ENCODE results near the gene MAST4. TPM values are rescaled to one million over a fixed set of nuclear protein-coding genes. Genes with fewer than 3 reads are reported as not detected.

MAST4 gene
- total and polyA plus RNA-seq, 2 of the 8 experiments (the other 6 are each of a cell fraction or from before 2014, with no cell fraction given), result 1.5 to 2.6 TPM

DNA sequence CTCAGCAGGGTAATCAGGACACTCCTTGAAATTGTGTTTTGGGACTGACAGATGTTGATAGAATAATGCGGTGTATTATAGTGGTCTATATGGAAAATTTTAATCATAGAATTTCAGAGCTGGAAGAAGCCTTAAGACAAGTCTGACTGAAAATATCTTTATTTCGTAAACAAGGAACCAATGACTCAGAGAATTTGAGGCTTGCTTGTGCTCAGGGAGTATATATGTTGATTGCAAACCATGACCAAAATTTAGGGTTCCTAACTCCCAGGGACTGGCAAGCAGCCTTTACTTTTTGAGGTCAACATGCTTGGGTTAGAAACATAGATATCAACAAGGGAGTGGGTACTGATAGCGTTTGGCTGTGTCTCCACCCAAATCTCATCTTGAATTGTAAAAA lies 313.2 kb downstream of the MAST4 start:
- Histone ChIP-seq H3K9me3 (ENCODE audit: insufficient read depth in 2 of 2, low read depth in 1 of 2, low read length in 1 of 2) (0 out of 4 replicates have a peak, but pooled peaks cover 0 to 2% of the 10 kb centered on the region in 2 experiments), H3K23me2 (ENCODE audit: low read depth, low read length) (no peaks in the 10 kb centered on the region), H2BK120ac (replicated peaks; ENCODE audit: low read depth, low read length) (no peak overlapping the region), H3K27me3 (replicated peaks in 1 of 4; ENCODE audit: control insufficient read depth in 3 of 4, extremely low read depth in 1 of 4, insufficient read depth in 3 of 4, low read length in 3 of 4) (peaks cover 12 to 40% (median 35%) of the 10 kb centered on the region in 4 experiments), H3K79me2 (ENCODE audit: control insufficient read depth in 1 of 2, insufficient read depth in 2 of 2, low read length in 2 of 2) (no peaks in the 10 kb centered on the region), H3K4me3 (ENCODE audit: extremely low read depth in 1 of 4, insufficient read depth in 2 of 4, low read depth in 3 of 4, low read length in 4 of 4) (no peak overlapping the region), H2AFZ (ENCODE audit: low read length) (no peak overlapping the region), H2BK20ac (ENCODE audit: low read length) (no peak overlapping the region), H2BK12ac (ENCODE audit: low read depth, low read length) (no peak overlapping the region), H4K5ac (ENCODE audit: insufficient read length, low read depth, low read length) (no peak overlapping the region), H3K36me3 (ENCODE audit: control insufficient read depth in 2 of 4, insufficient read depth in 4 of 4, low read length in 3 of 4) (no peaks in the 10 kb centered on the region), H2BK15ac (ENCODE audit: low read length) (no peak overlapping the region), H3K79me1 (ENCODE audit: low read depth, low read length) (no peaks in the 10 kb centered on the region), H3K4me1 (replicated peaks in 1 of 4; ENCODE audit: control insufficient read depth in 3 of 4, insufficient read depth in 4 of 4, low read length in 3 of 4) (peaks cover 2 to 6% (median 3%) of the 10 kb centered on the region in 4 experiments; a peak in 5 of 7 replicates), H4K91ac (replicated peaks; ENCODE audit: insufficient read length, low read length) (no peak overlapping the region), H3K4me2 (ENCODE audit: insufficient read depth in 1 of 2, low read depth in 2 of 2, low read length in 2 of 2) (no peak overlapping the region), H2BK5ac (ENCODE audit: low read depth, low read length) (no peak overlapping the region), H4K20me1 (replicated peaks in 1 of 2; ENCODE audit: control insufficient read depth in 1 of 2, insufficient read depth in 2 of 2, low read length in 2 of 2) (peaks cover 0 to 4% of the 10 kb centered on the region in 2 experiments), H3K14ac (ENCODE audit: insufficient read length) (no peak overlapping the region), H3K9ac (replicated peaks in 1 of 4; ENCODE audit: extremely low read depth in 1 of 4, low read depth in 3 of 4, low read length in 3 of 4) (no peak overlapping the region), H3K4ac (replicated peaks; ENCODE audit: insufficient read length, low read depth, low read length) (no peak overlapping the region), H3K18ac (ENCODE audit: extremely low read depth, low read length) (no peak overlapping the region), H3K56ac (replicated peaks; ENCODE audit: insufficient read length, low read depth, low read length) (no peak overlapping the region), H4K8ac (ENCODE audit: extremely low read depth, insufficient read depth, low read length) (no peak overlapping the region), H3K27ac (ENCODE audit: low read depth, low read length) (no peak overlapping the region), H2AK5ac (ENCODE audit: low read depth, low read length) (no peak overlapping the region), H3K23ac (ENCODE audit: insufficient read length) (no peak overlapping the region)
- CTCF ChIA-PET (ENCODE audit: partially characterized antibody), result interaction anchor here (1.4 kb wide), 1 partner anchor 11 kb away, joined by 4 read pairs; no protein-coding TSS in a partner anchor
- POLR2A ChIA-PET (ENCODE audit: partially characterized antibody), result no interaction called here
- DNase-seq (ENCODE audit: low read depth in 1 of 2, low spot score in 2 of 2), result no peak
- no peak for TF ChIP-seq NRF1 (IDR thresholded peaks at IDR 0.05; ENCODE audit: low read depth, low read length)
- no peak for TF ChIP-seq SIN3A (conservative IDR thresholded peaks at IDR 0.05 in 1 of 2, IDR thresholded peaks at IDR 0.05 in 1 of 2; ENCODE audit: low read depth in 1 of 2, low read length in 2 of 2)
- FAIRE-seq, result no peak
- 75% methylated on average over 3 of the region's 3 CpGs; no CpG with 5 or more reads in 1 of the 2 experiments for WGBS, 2 experiments (ENCODE audit: extremely low coverage in 1 of 2, insufficient coverage in 1 of 2, insufficient read length in 1 of 2, insufficient replicate concordance in 2 of 2, low coverage in 1 of 2, low lambda C conversion rate in 2 of 2, missing lambda C conversion rate in 1 of 2)

Measured in H1 (cell line).